HepG2 (cell line): ENCODE measurements around the gene CEP131. TPM values are rescaled to one million over a fixed set of nuclear protein-coding genes. Genes with fewer than 3 reads are reported as not detected.

Experiments used
- ATAC-seq: fragments of 200-7000 bp; cut with Tn5 transposase; 3 replicates; pipeline ENCODE4 v1.9.1; 2020; ENCODE audit warnings: mild to moderate bottlenecking, moderate library complexity
- BruUV-seq: library from RNA; stranded (reverse); fragments of 400-500 nt; replicated peaks from 2 replicates; lab custom pipeline; 2021; lab: Mats Ljungman, UMichigan
- CTCF ChIA-PET: fragments of 300-600 bp; formaldehyde crosslinking; extraction: SDS; loops from one replicate; lab custom pipeline; 2021; ENCODE audit warnings: low total read pairs, inconsistent platforms, low intra/inter-chr PET ratio; lab: Yijun Ruan, JAX
- POLR2A ChIA-PET: fragments of 350-600 bp; sonication (Branson Sonifier 250); formaldehyde crosslinking; loops from one replicate; lab custom pipeline; 2020; ENCODE audit warnings: antibody characterized with exemption, inconsistent platforms; lab: Yijun Ruan, JAX
- DNase-seq: peaks from one replicate; pipeline ENCODE4 v3.0.0-alpha.2; 2015; ENCODE audit warnings: low spot score
- FAIRE-seq: peaks from 3 replicates; lab custom pipeline; 2011; peaks lifted over from hg19 to GRCh38; lab: Jason Lieb, UNC
- H2AFZ ChIP-seq: one replicate; pipeline ENCODE4 v1.6.1; 2011; ENCODE audit warnings: low read length, inconsistent platforms
- H3K27ac ChIP-seq: fragments of 300-600 bp; 3 replicates; pipeline ENCODE4 v1.8.0; 2011; ENCODE audit warnings: mixed run types, mild to moderate bottlenecking, mixed read lengths, low read length, inconsistent platforms; ENCODE audit not compliant: insufficient read depth; ENCODE audit errors: extremely low read length
- H3K27me3 ChIP-seq, 2 experiments: fragments of 200-600 bp in 1 of 2; 2 replicates in 1 of 2; 3 replicates in 1 of 2; pipeline versions ENCODE4 v1.6.0 to v1.8.0; 2011; ENCODE audit warnings: low read length in 2 of 2, mild to moderate bottlenecking in 2 of 2, moderate library complexity in 2 of 2, inconsistent platforms in 1 of 2; ENCODE audit not compliant: insufficient read depth in 2 of 2, control insufficient read depth in 1 of 2
- H3K36me3 ChIP-seq, 2 experiments: fragments of 200-600 bp in 1 of 2; replicated peaks in 1 of 2; 2 replicates in 1 of 2; 3 replicates in 1 of 2; pipeline versions ENCODE4 v1.5.1 to v1.8.0; 2011; ENCODE audit warnings: low read length in 2 of 2, inconsistent platforms in 1 of 2; ENCODE audit not compliant: insufficient read depth in 2 of 2, control insufficient read depth in 1 of 2
- H3K4me1 ChIP-seq: 2 replicates; pipeline ENCODE4 v1.5.1; 2012; ENCODE audit warnings: low read length, inconsistent platforms; ENCODE audit not compliant: insufficient read depth
- H3K4me2 ChIP-seq: 2 replicates; pipeline ENCODE4 v1.6.0; 2011; ENCODE audit warnings: low read depth, low read length, inconsistent platforms
- H3K4me3 ChIP-seq, 3 experiments: fragments of 200-600 bp in 1 of 3; sonication (generic), shearing (Covaris generic) in 1 of 3; replicated peaks in 1 of 3; 2 replicates each; pipeline ENCODE4 v1.5.1; 2011 to 2016; ENCODE audit warnings: low read length in 3 of 3, inconsistent platforms in 2 of 3, low read depth in 2 of 3, mild to moderate bottlenecking in 2 of 3, control low read depth in 1 of 3, mixed read lengths in 1 of 3; ENCODE audit not compliant: insufficient read depth in 1 of 3
- H3K79me2 ChIP-seq: one replicate; pipeline ENCODE4 v1.6.1; 2011; ENCODE audit warnings: low read length, inconsistent platforms; ENCODE audit not compliant: insufficient read depth
- H3K9ac ChIP-seq: 2 replicates; pipeline ENCODE4 v1.6.0; 2011; ENCODE audit warnings: mild to moderate bottlenecking, low read depth, low read length, inconsistent platforms; ENCODE audit not compliant: insufficient read depth
- H3K9me3 ChIP-seq: 2 replicates; pipeline ENCODE4 v1.5.1; 2012; ENCODE audit warnings: mild to moderate bottlenecking, low read length
- H4K20me1 ChIP-seq: 2 replicates; pipeline ENCODE4 v1.6.0; 2011; ENCODE audit warnings: inconsistent platforms, mild to moderate bottlenecking, low read length, moderate library complexity; ENCODE audit not compliant: insufficient read depth
- AGO2 ChIP-seq: fragments of 200-400 bp; formaldehyde crosslinking; optimal IDR thresholded peaks from 2 replicates; pipeline ENCODE3; 2017; ENCODE audit warnings: mild to moderate bottlenecking, low read depth, low read length, moderate library complexity
- MAFF ChIP-seq: IDR thresholded peaks from 2 replicates; pipeline ENCODE4 v1.6.1; 2011; ENCODE audit warnings: low read depth, low read length, improper control_type of control experiment
- PHF20 ChIP-seq: sonication (generic); formaldehyde crosslinking; IDR thresholded peaks from 2 replicates; pipeline ENCODE4 v1.5.0; 2020; ENCODE audit warnings: mild to moderate bottlenecking, missing genetic modification reagents
- ZNF33B ChIP-seq: sonication (generic); formaldehyde crosslinking; IDR thresholded peaks from 2 replicates; pipeline ENCODE4 v1.5.1; 2020; ENCODE audit warnings: mild to moderate bottlenecking, missing genetic modification reagents
- ZNF546 ChIP-seq: sonication (generic); formaldehyde crosslinking; conservative IDR thresholded peaks from 2 replicates; pipeline ENCODE4 v1.8.1; 2023; ENCODE audit warnings: mild to moderate bottlenecking, missing genetic modification reagents
- WGBS: methylation state at CpG from one replicate; pipeline ENCODE4 v1.1.6; 2017; ENCODE audit warnings: low lambda C conversion rate; 5-methylcytosine and 5-hydroxymethylcytosine counted together
- in situ Hi-C: cut with HindIII; loops from 2 replicates; pipeline ENCODE4 v1.10.0; 2017; ENCODE audit warnings: low pct_unique_long_range_greater_than_20kb; ENCODE audit not compliant: extremely low pct_ligation_motif_present
- intact Hi-C: fragments of 100-400 bp; cut with micrococcal nuclease; formaldehyde crosslinking; loops from one replicate; pipeline ENCODE4 v1.10.0; 2022; ENCODE audit not compliant: unreplicated experiment
- polyA plus RNA-seq, 8 experiments: library from polyadenylated mRNA; depleted of rRNA in 3 of 8; stranded (reverse) in 7 of 8; unstranded in 1 of 8; fragments of >200 nt; fragmentation: Illumina TruSeq in 4 of 8; extraction: Trizol in 4 of 8; gene quantifications; 2 replicates each; pipeline versions ENCODE4 v1.2.1 to v1.2.3, GENCODE V29; 2011 to 2016; ENCODE audit warnings: low read depth in 4 of 8, missing spikeins in 1 of 8, mixed read lengths in 1 of 8; ENCODE audit not compliant: insufficient read depth in 1 of 8
- total RNA-seq, 5 experiments: library from RNA; depleted of rRNA; stranded (reverse); fragments of >200 nt; fragmentation: Illumina TruSeq; extraction: Trizol; gene quantifications; 2 replicates each; pipeline ENCODE4 v1.2.3, GENCODE V29; 2016; ENCODE audit warnings: low read depth in 1 of 5
- TF ChIP-seq, protein P1 (sequence below): sonication (generic); formaldehyde crosslinking; IDR thresholded peaks from 2 replicates; pipeline ENCODE4 v1.4.0; 2020; ENCODE audit warnings: mild to moderate bottlenecking, missing genetic modification reagents

CEP131 gene
- total and polyA plus RNA-seq, 2 of the 13 experiments (the other 11 are each of a cell fraction or from before 2014, with no cell fraction given) = 5.0 to 16.8 TPM

DNA sequence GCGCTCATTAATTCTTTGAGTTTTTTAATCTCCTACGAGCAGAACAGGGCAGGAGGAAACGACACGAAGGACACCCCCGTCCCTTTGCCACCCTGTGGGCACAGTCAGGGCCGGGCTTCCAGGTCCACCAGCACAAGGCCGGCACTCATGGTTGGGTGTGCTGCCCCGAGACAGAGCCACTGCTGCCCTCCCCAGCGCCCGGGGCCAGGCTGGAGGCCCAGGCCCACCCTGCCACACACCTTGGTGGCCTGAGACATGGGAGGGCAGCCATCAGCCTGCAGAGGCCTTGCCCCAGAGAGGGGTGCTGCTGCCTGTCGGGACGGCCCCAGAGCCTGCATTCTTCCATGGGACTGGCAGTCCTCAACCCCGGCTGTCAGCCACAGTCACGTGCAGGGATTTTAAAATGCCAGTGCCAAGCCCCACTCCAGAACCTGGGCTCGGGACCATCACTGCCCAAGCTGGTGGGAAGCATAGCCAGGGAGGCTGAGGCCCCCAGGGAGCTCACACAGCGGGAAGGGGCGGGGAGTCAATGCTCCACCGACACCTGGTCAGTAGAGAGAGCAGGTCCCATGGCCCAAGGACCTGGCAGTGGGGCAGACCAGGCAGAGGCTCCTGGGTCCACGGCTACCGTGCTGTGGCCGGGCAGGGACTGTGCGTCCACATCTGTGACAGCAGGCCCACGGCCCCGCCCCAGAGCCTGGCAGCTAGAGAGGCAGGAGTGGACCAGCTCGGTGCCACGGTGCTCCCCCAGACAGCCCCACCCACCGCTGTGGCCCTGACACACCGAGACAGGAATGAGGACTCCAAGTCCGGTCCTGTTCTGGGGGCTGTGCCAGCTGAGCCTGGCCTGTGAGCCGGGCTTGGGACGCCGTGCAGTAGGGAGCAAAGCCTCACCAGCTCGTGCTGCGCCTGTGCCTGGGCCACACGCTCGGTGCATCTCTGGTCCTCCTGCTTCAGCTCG, 27.5 kb downstream of the CEP131 start:
- intact Hi-C loops (no loop called here), in situ Hi-C loops (loop anchor here (5.0 kb wide), 1 partner anchor 53 kb away; no protein-coding TSS in a partner anchor)
- WGBS = 95% methylated on average over 33 of the region's 37 CpGs
- H3K9me3 ChIP-seq = no peaks in the 10 kb centered on the region
- POLR2A ChIA-PET = no interaction called here
- H3K9ac ChIP-seq = no peak overlapping the region
- H3K4me1 ChIP-seq = no peaks in the 10 kb centered on the region
- H3K4me2 ChIP-seq = no peak overlapping the region
- FAIRE-seq (no peak), ATAC-seq (no peak), DNase-seq (no peak)
- no peaks in the 10 kb centered on the region for H4K20me1 ChIP-seq
- peaks cover 12 to 30% of the 10 kb centered on the region in 2 experiments; a peak in 4 of 5 replicates for H3K36me3 ChIP-seq
- no peak overlapping the region for H3K4me3 ChIP-seq
- CTCF ChIA-PET = no interaction called here
- no peak overlapping the region for H3K27ac ChIP-seq
- BruUV-seq = no TSS peak
- H2AFZ ChIP-seq = no peak overlapping the region
- TF ChIP-seq ZNF33B (CRISPR knock-in tag) (no peak), AGO2 (peak; percentile 4), MAFF (no peak), PHF20 (CRISPR knock-in tag) (no peak), ZNF546 (CRISPR knock-in tag) (no peak)
- TF ChIP-seq, protein P1, sequence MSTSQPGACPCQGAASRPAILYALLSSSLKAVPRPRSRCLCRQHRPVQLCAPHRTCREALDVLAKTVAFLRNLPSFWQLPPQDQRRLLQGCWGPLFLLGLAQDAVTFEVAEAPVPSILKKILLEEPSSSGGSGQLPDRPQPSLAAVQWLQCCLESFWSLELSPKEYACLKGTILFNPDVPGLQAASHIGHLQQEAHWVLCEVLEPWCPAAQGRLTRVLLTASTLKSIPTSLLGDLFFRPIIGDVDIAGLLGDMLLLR (CRISPR knock-in tag) = no peak
- H3K27me3 ChIP-seq = no peaks in the 10 kb centered on the region
- H3K79me2 ChIP-seq = no peaks in the 10 kb centered on the region
